Heart right ventricle (tissue), 16 donors: ENCODE results near the gene C16orf74. TPM values are rescaled to one million over a fixed set of nuclear protein-coding genes. Genes with fewer than 3 reads are reported as not detected.

ENCODE experiments used
- ATAC-seq, 8 donors: fragments of 200-7000 bp; cut with Tn5 transposase; one replicate each; pipeline ENCODE4 v1.9.1; 2020; ENCODE audit warnings: mild to moderate bottlenecking in 8 of 8, moderate library complexity in 8 of 8, moderate number of reproducible peaks in 1 of 8
- DNase-seq, 2 donors: peaks; one replicate each; pipeline ENCODE4 v3.0.0-alpha.2; 2020
- H3K27ac ChIP-seq, 10 donors: fragments of 200-600 bp; sonication (generic) in 2 of 10; one replicate each; pipeline versions ENCODE4 v1.5.0 to v1.8.0; 2020 to 2022; ENCODE audit warnings: mild to moderate bottlenecking in 3 of 10
- H3K27me3 ChIP-seq, 7 donors: fragments of 200-600 bp; one replicate each; pipeline ENCODE4 v1.8.0; 2021 to 2022; ENCODE audit warnings: mild to moderate bottlenecking in 2 of 7
- H3K36me3 ChIP-seq, 9 donors: fragments of 200-600 bp; sonication (generic) in 1 of 9; one replicate each; pipeline versions ENCODE4 v1.5.0 to v1.8.0; 2020 to 2022; ENCODE audit warnings: mild to moderate bottlenecking in 2 of 9
- H3K4me1 ChIP-seq, 9 donors: fragments of 200-600 bp; sonication (generic) in 1 of 9; one replicate each; pipeline versions ENCODE4 v1.5.0 to v1.8.0; 2020 to 2022; ENCODE audit warnings: mild to moderate bottlenecking in 4 of 9
- H3K4me3 ChIP-seq, 10 donors: fragments of 200-600 bp; sonication (generic) in 2 of 10; one replicate each; pipeline versions ENCODE4 v1.5.0 to v1.8.0; 2020 to 2022; ENCODE audit warnings: mild to moderate bottlenecking in 7 of 10, moderate library complexity in 2 of 10
- H3K9me3 ChIP-seq, 11 donors: fragments of 200-600 bp in 10 of 11; sonication (generic) in 2 of 11; one replicate each; pipeline versions ENCODE4 v1.5.0 to v1.8.0; 2013 to 2022; ENCODE audit warnings: mild to moderate bottlenecking in 2 of 11, control low read depth in 1 of 11, moderate library complexity in 1 of 11
- CTCF ChIP-seq, 9 donors: fragments of 200-600 bp; sonication (generic) in 2 of 9; IDR thresholded peaks; one replicate each; pipeline versions ENCODE4 v1.5.0 to v1.8.0; 2021 to 2022; ENCODE audit warnings: antibody characterized with exemption in 9 of 9, mild to moderate bottlenecking in 5 of 9, moderate library complexity in 1 of 9
- WGBS, 2 donors: extraction: QIAGEN DNeasy Blood & Tissue Kit; methylation state at CpG; one replicate each; pipeline ENCODE4 v1.1.7; 2013; ENCODE audit warnings: inconsistent platforms in 1 of 2; 5-methylcytosine and 5-hydroxymethylcytosine counted together
- intact Hi-C, 10 donors: fragments of 100-400 bp; cut with DNase I; formaldehyde crosslinking; loops; one replicate each; pipeline versions ENCODE4 v1.11.1 to v1.14.2; 2022
- polyA plus RNA-seq, 2 donors: library from polyadenylated mRNA; stranded (reverse); fragments of 200-250 nt; gene quantifications; one replicate each; pipeline ENCODE4 v1.2.3, GENCODE V29; 2013
- total RNA-seq, 10 donors: library from RNA; stranded (reverse); fragmentation: NEBNext Ultra II Directional in 3 of 10; extraction: Animal tissue kit (Norgen Biotek cat#: 25700) in 3 of 10; gene quantifications; one replicate each; pipeline versions ENCODE4 v1.2.1 to v1.2.4, GENCODE V29; 2021 to 2023
- donor health status: Arrhythmogenic right ventricular cardiomyopathy.
- donor health status: ischemic (EF 13 %, LVEDD 7.1; RV severe dilation, severe dysfunction).
- donor health status: healthy with polysubstance abuse.
- donor health status: DM: no; HTN: yes; CAD: no.
- donor health status: DM: no; HTN: no; CAD: no.
- donor health status: ischemic (EF 25% LVEDD 6.9; RV normal size, moderate dysfunction).
- donor health status: ischemic (EF 25% LVEDD 5.7; RV mildly dilated, moderate dysfunction).
- donor health status: healthy.
- donor health status: DM: yes; HTN: yes; CAD: no.
- donor health status: Ischemic cardiomyopathy.
- donor health status: ischemic (EF 35%, LVEDD 5.7; RV mildly dilated, moderate dysfunction).
- donor health status: nonischemic (EF 11% LVEDD 7.7; RV severe dilation, severe dysfunction).
- donor health status: DM: yes; HTN: yes; CAD: no.
- donor health status: PGD.
- donor health status: ischemic (EF 29% LVEDD 5.4; RV normal size, mild dysfunction).
- donor health status: nonischemic (EF 23%, LVEDD 6.1; RV moderate dilation, normal function).

The C16orf74 gene
- total and polyA plus RNA-seq, 12 donors: 0.56 to 6.5 (median 1.2) TPM

GRCh38 chr16:85781695-85782370, 30.9 kb upstream of the C16orf74 start:
- no peaks in the 10 kb centered on the region for H3K27me3 ChIP-seq
- no peak overlapping the region for H3K4me3 ChIP-seq
- peak; percentile 55 to 81 (median 70) for ATAC-seq
- peaks cover 0 to 86% (median 29%) of the 10 kb centered on the region in 9 donors for H3K36me3 ChIP-seq
- 57 to 72% methylated on average over 16 of the region's 16 CpGs for WGBS, 2 donors
- no peaks in the 10 kb centered on the region for H3K9me3 ChIP-seq
- TF ChIP-seq CTCF (IDR thresholded peaks at IDR 0.05): no peak
- intact Hi-C loops: no loop called here
- peak; percentile 51 to 66 for DNase-seq
- H3K27ac ChIP-seq: no peak overlapping the region
- peaks cover 0 to 23% (median 3%) of the 10 kb centered on the region in 9 donors for H3K4me1 ChIP-seq

GRCh38 chr16:85781156-85781555, 30.3 kb upstream of the C16orf74 start:
- DNase-seq (no peak), ATAC-seq (no peak)
- H3K9me3 ChIP-seq: no peaks in the 10 kb centered on the region
- no peaks in the 10 kb centered on the region for H3K27me3 ChIP-seq
- intact Hi-C loops: no loop called here
- H3K4me3 ChIP-seq: no peak overlapping the region
- 88 to 93% methylated on average over 10 of the region's 10 CpGs for WGBS, 2 donors
- H3K36me3 ChIP-seq: peaks cover 0 to 86% (median 28%) of the 10 kb centered on the region in 9 donors
- H3K27ac ChIP-seq: no peak overlapping the region
- peaks cover 0 to 23% (median 3%) of the 10 kb centered on the region in 9 donors for H3K4me1 ChIP-seq
- TF ChIP-seq CTCF (IDR thresholded peaks at IDR 0.05): no peak

GRCh38 chr16:85780281-85780680, 29.4 kb upstream of the C16orf74 start:
- ATAC-seq (no peak), DNase-seq (no peak)
- H3K36me3 ChIP-seq: peaks cover 0 to 86% (median 25%) of the 10 kb centered on the region in 9 donors

GRCh38 chr16:85778873-85779272, 28.0 kb upstream of the C16orf74 start:
- DNase-seq (no peak), ATAC-seq (peak in 2 of 8 donors; percentile 36 to 52)
- no peaks in the 10 kb centered on the region for H3K9me3 ChIP-seq
- H3K4me1 ChIP-seq: peaks cover 0 to 23% (median 3%) of the 10 kb centered on the region in 9 donors
- H3K27me3 ChIP-seq: no peaks in the 10 kb centered on the region
- no peak overlapping the region for H3K4me3 ChIP-seq
- peaks cover 0 to 73% (median 25%) of the 10 kb centered on the region in 9 donors for H3K36me3 ChIP-seq
- TF ChIP-seq CTCF (IDR thresholded peaks at IDR 0.05): no peak
- 75 to 76% methylated on average over 12 of the region's 12 CpGs for WGBS, 2 donors
- H3K27ac ChIP-seq: peak overlapping the region in 2 of 10 donors; percentile 4 to 57
- intact Hi-C loops: no loop called here

More at GRCh38 chr16:85780281-85780680, 29.4 kb upstream of the C16orf74 start:
- TF ChIP-seq CTCF (IDR thresholded peaks at IDR 0.05): no peak
- 92 to 96% methylated on average over 26 of the region's 26 CpGs for WGBS, 2 donors
- no peak overlapping the region for H3K27ac ChIP-seq
- no peaks in the 10 kb centered on the region for H3K27me3 ChIP-seq
- intact Hi-C loops: no loop called here
- no peak overlapping the region for H3K4me3 ChIP-seq
- H3K9me3 ChIP-seq: no peaks in the 10 kb centered on the region
- peaks cover 0 to 23% (median 3%) of the 10 kb centered on the region in 9 donors for H3K4me1 ChIP-seq
